SKM-1 (cell line): ENCODE measurements around the gene UBAC2.

Experiments used
- DNase-seq: peaks from one replicate; lab custom pipeline; 2025; ENCODE audit not compliant: unreplicated experiment; lab: John Stamatoyannopoulos, UW

The UBAC2 gene

GRCh38 chr13:99352351-99353245 is 151.9 kb downstream of the UBAC2 start:
- DNase-seq, result no peak

- no peak for DNase-seq
These were observed 152.6 kb downstream of the UBAC2 start for GRCh38 chr13:99353246-99353600.

- no peak for DNase-seq
These were observed 153.2 kb downstream of the UBAC2 start for GRCh38 chr13:99353836-99354235.

- no peak for DNase-seq
These were observed 153.8 kb downstream of the UBAC2 start for GRCh38 chr13:99354371-99354951.

GRCh38 chr13:99355267-99356011 is 154.8 kb downstream of the UBAC2 start:
- no peak for DNase-seq

GRCh38 chr13:99356012-99356261 is 155.3 kb downstream of the UBAC2 start:
- no peak for DNase-seq

- no peak for DNase-seq
These were observed 155.8 kb downstream of the UBAC2 start for GRCh38 chr13:99356262-99357091.

- no peak for DNase-seq
These were observed 156.5 kb downstream of the UBAC2 start for GRCh38 chr13:99357131-99357596.

- no peak for DNase-seq
These were observed 157.3 kb downstream of the UBAC2 start for GRCh38 chr13:99357941-99358340.

- no peak for DNase-seq
These were observed 158.9 kb downstream of the UBAC2 start for GRCh38 chr13:99359528-99359927.

- no peak for DNase-seq
These were observed 160.0 kb downstream of the UBAC2 start for GRCh38 chr13:99360696-99361095.

- DNase-seq, result no peak
These were observed 160.5 kb downstream of the UBAC2 start for GRCh38 chr13:99361197-99361596.

GRCh38 chr13:99362362-99362761 is 161.7 kb downstream of the UBAC2 start:
- DNase-seq, result no peak

- no peak for DNase-seq
These were observed 162.7 kb downstream of the UBAC2 start for GRCh38 chr13:99363391-99363790.

- DNase-seq, result no peak
These were observed 163.3 kb downstream of the UBAC2 start for GRCh38 chr13:99363949-99364348.

- no peak for DNase-seq
These were observed 165.7 kb downstream of the UBAC2 start for GRCh38 chr13:99366075-99366987.

GRCh38 chr13:99367106-99367616 is 166.5 kb downstream of the UBAC2 start:
- no peak for DNase-seq

- DNase-seq, result no peak
These were observed 167.2 kb downstream of the UBAC2 start for GRCh38 chr13:99367663-99368448.
